A204.1 (cell line): Measurements from ENCODE around the gene AGAP1.
"Not testable (repeated sequence)": the region's sequence is repeated elsewhere in the genome, so short reads cannot be mapped to it uniquely, and the experiment has no call there.

ENCODE experiments used
- FAIRE-seq: peaks from 2 replicates; lab custom pipeline; 2012; peaks lifted over from hg19 to GRCh38; lab: Jason Lieb, UNC

AGAP1 gene

DNA sequence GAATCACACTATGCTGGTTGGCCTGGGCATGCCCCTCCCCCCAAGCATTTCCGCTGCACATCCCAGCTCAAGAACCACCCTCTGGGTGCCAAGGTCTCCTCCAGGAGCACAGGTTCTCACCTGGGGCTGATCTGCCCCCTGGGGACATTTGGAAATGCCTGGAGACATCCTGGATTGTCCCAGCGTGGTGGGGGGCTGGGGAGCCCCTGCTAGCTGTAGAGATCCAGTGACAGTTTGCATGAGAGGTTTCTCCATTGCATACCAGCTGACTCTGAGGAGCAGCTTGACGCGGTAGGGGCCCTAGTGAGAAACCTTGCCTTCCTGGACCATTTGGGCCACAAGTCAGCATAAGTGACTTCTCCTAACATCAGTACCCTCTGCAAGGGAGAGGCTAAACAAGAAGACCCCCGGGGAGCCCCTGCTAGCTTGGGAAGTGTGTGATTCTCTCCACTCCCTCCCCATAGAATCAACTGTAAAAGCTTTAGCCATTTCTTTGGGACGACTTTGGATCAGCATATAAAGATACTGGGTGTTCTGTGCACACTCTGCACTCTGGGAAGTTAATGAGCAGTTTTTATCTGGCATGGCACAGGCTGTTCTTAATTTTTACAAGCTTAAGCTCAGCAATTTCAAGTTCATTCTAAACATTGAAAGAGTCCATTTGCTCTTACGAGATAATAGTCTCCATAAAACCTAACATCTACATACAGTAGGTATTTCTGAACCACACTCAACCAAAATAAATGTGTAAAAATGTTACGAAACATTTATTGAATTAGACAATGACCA is 580.2 kb downstream of the AGAP1 start:
- no peak for FAIRE-seq

DNA sequence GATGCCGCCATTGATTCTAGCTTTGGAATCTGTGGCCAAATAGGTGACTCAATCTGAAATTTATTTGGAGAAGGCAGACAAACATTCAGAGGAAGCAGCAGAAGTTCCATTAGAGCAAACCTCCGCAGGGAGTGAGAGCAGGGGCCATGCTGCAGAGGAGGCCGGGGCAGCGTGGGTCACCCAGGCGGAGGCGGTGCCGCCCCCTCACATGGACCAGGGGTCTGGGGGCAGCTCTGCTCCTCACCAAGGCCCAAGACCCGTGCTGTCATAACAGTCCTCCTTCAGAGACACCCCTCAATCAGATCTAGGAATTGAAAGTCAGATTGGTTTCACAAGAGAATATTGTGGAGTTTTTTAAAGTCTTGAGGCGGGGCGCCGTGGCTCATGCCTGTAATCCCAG is 582.0 kb downstream of the AGAP1 start:
- FAIRE-seq = no peak

DNA sequence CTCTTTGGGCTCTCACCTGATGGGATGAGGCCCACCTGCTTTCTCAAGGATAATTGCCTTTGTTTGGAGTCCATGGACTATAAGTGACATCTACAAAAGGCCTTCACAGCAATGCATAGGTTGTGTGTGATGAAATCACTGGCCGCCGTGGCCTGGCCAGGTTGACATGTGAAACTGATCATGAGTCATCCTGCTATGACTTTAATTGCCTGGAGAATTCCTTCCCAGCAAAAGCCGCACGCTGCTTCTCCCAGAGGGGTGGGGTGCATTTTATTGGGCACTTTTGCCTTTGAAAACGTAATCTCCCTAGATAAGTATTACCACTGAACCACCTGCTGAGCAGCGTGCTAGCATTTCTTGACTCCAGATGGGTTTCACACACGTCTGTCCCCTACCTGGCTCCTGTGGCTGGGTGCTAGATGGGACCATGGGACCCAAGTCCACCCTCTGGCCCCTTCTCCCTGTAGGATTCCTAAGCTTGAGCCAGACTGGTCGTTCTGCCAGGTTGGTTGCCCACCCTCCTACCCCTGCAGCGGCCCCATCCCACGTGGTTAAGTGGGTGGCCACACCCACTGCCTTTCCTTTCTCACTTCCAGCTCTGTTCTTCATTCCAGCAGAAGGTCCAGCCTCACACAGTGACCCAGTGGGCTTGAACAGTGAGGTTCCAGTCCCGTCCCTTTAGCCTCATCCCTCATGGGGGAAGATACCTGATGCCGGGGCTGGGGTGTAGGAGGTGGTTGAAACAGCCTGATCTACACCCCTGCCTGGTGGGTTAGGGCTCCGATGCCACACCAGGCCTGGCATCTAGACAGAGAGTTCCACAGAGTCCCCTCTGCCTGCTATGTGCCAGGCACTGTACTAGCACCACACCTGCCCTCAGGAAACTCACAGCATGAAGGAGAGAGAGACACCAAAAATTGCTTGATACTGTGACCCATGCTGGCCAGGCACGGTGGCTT is 584.7 kb downstream of the AGAP1 start:
- no peak for FAIRE-seq

DNA sequence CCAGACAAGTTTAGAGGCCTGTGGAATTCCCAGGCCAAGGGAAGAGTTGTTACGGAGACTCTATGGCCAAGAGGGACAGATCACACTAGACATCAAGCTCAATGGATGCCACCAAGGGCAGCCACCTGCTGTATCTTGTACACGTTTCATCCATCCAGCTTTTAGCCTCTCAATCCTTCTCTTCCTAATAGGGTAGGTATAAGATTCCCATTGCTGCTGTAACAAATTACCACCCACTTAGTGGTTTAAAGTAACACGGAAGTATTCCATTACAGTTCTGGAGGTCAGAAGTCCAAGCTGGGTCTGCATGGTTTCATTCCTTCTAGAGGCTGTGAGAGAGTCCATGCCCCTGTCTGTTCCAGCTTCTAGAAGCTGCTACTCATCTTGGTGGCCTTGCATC is 586.6 kb downstream of the AGAP1 start:
- FAIRE-seq = no peak

DNA sequence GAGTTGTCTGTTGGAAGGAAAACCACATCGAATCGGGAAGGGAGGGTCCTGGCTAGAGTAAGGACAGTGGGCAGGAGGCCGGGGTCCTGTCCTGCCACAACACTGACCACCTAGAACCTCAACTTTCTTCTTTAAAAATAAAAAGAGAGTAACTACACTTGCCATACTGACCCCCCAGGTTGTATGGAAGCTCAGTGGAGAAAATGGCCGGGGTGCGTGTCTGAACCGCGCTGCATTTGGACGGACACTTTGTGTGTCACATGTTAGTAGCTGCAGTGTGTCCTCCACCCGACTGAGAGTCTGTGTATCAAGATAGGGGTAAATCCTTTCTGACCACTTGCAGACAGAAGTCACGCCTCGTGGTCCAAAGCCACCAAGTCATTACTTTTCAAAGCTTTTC is 587.3 kb downstream of the AGAP1 start:
- no peak for FAIRE-seq

DNA sequence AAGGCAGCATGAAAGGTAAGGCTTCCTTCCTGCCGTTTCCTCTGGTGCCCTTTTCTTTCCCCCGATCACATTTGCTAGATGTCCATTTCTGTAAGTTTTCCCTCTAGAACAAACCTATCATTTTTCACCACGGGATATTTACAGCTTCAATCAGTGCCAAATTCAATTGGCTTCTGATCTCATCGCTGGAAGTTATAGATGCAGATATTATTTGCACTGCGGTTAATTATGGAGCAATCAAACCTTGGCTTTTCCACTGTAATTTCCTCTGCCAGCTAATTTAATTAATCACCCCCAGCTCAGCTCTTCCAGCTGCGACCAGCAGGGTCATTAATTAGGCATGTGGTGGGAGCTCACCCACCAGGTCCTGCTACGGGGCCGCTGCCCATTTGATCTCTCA is 588.2 kb downstream of the AGAP1 start:
- no peak for FAIRE-seq

DNA sequence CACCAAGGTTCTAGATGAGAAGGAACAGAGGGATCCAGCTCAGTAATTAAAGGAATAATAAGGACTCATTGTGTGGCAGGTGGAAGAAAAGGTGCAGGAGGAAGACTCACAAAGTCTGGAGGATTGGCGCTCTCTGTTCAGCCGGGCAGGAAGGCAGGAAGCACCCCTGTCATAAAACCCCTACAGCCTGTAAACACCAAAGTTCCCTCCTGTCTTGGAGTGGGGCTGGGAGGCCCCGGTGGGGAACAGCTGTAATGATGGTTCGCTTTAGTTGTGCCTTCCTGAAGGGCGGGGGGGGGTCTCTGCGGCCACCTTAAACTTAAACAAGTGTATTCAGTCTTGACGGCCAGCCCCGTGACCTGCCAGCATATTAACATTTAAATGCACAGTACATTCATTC is 590.1 kb downstream of the AGAP1 start:
- FAIRE-seq = no peak

DNA sequence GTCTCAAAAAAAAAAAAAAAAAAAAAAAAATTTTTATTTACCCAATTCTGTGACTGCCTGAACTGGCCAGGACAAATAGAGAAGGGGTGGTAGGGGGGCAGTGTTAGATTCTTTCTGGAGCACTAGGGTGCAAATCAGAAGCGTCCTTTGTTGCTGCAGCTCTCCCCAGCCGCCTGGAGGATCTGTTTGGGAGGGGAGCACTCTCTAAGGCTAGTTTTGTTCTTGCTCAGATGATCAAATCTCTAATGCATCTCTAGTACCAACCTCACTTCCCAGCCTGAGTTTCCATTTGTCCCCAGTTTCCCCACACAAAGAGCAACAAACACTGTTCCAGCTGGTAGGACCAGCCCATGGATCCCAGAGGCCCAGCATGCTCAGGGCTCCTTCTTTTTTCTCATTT is 591.4 kb downstream of the AGAP1 start:
- no peak for FAIRE-seq

DNA sequence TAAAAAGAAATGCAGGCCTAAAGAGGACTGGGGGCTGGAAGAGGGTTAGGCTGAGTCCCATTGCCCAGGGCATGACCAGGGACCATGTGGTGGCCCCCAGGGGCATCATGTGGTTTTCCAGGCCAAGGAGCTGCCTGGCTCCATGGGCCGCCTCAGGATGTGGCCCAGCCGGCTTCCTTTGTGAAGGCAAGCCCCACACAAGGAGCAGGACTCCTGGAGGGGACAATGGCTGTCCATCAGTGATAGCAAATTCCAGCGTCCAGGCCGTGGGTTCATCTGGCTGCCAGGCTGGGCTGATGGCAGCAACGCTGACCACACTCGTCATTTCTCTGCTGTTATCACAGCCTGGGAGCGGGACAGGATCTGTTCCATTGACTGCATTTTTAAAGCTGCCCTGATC is 591.8 kb downstream of the AGAP1 start:
- FAIRE-seq = no peak

DNA sequence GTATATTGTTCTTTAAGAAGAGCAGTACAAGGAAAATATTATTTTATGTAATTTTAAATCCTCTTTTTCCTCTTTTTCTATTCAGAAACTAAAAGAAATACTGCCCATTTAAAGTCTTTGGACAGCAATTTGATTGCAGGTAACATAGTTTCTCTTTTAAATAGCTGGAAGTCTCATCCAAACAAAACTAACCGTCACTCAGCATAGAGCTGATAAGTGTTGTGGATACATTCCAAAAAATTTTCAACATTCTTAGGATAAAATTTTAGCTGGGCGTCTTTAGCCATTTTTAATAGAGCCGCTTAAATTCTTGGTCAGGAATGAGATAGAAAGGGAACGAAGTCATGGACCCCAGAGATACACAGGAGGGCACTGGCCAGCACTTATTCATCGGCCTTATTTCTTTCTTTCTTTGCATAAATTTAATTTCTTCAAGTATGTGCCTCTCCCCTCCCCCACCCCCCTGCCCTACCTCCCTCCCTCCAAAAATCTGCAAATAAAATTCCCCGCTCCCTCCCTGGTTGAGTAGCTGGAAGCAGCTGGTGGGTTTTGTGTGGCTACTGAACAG is 592.6 kb downstream of the AGAP1 start:
- FAIRE-seq = no peak

DNA sequence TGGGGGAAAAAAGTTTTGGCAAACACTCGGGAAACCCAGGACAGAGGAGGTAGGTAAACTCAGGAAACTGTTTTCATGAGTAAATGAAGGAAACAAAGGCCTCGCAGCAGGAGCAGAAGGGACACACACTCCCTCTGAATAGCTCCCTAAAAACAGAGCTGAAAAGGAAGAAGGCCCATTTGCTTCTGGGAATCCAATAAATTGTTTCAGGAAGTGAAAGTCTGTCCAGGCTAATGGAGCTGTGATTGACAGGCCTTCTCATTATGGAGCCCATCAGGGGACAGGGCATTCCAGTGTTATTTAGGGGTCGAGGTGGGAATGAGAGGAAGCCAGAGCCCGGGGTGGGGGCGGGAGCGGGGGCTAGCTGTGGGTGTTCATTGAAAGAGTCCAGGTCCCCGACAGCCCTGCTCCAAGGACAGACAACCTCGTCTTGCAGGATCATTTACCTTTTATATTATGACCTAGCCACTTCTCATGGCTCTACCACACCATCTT is 593.2 kb downstream of the AGAP1 start:
- FAIRE-seq = no peak

DNA sequence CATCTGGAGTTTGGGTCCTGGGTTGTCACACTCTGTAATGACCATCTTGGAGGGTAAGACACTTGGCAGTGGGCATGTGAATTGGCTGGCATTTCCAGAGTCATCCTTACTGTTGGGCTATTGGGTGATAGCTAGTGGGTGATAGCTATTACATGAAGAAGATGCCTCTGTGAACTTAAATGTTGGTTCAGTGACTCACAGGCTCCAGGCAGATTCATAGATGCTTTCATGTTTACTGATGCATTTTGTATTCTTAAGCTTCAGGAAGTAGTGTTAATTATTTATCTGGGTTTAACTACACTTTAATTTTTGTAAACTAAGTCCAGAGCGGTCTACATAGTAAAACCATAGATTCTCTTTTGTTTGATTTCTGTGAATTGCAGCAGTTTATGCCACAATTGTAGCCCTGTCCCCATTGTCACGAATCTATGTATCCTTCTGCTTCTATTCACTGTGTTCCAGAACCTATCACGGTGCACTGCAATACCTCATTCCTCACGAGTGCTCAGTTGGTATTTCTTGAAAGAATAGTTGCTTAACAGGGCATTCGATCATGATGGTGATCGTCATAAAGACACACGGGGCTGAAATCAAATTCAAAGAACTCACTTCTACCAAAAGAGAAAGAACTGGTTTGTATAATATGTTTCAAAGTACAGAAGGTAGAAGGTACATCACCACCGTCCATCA is 594.7 kb downstream of the AGAP1 start:
- FAIRE-seq = no peak

DNA sequence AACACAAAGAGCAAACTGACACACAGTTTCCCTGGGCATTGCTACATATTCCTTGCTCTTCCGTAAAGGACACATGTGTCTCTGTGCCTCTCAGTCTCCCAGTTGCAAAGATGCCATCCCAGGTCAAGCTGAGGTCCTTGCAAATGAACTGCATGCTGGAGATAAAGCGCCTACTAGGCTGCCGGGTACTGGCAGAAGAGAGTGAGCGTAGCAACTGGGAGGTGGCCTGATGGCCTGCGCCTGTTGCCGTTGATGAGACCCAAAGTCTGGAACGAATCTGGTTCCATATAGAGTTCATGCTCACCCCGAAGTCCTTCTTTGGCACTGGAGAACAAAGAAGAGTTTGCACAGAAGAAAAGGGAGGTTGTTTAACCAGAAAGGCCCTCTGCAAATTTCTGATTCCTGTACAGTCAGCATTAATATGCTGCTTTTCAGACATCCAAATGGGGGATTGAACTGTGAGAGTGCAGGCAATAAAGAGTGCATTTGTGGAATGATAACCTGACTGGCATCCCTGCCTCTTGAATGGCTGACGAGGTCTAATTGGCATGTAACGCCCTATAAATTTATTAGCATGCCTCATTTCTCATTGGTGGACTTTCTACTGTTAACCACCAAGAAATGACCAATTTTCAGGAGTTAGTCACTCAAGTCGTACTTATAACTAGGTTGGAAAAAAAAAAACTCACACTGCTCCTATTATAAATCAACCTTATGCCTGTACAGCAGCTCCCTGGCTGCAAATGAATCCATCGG is 595.6 kb downstream of the AGAP1 start:
- no peak for FAIRE-seq

DNA sequence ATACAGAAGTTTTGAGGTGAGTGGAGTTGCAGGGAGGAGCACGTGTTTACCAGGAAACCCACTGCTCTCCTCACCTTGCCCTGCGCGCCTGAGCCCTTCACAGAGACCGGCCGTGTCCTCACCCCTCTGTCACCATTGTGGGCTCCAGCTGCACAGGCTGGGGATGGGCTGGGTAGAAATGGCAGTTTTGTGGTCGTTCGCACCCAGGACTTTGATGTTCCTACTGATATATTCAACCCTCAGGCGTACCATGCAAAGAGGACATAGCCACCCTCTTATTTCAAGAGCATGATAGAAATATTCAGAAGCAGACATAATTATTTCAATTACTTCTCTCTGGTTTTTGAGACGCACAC is 596.2 kb downstream of the AGAP1 start:
- FAIRE-seq = no peak

DNA sequence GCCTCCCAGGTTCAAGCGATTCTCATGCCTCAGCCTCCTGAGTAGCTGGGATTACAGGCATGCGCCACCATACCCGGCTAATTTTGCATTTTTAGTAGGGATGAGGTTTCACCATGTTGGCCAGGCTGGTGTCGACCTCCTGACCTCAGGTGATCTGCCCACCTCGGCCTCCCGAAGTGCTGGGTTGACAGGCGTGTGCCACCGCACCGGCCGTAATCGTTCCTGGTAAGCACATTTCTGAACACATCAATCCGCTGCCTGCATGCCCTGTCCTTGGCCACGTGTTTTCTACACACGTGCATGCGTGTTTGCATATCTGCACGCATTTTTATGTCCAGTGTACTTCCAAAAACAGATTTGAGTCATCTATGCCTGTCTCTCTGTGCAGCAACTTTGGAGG is 597.0 kb downstream of the AGAP1 start:
- FAIRE-seq = not testable (repeated sequence)

DNA sequence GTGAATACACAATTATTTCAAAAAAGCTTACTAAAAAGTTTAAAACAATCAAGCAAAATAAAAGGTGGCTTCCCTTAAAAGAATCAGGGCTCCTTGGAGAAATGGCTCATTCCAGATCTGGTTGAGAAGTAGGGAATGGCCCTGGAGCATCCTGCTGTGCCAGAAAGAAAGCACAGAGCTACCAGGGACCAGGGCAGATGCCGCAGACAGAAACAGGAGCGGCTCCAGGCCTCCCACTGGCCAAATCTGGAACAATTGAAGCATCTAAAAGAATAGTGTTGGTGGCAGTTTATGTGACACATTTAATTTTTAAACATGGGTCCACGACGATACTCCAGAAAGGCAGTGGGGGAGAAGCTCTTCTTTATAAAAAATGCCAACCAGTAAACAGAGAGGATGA is 598.9 kb downstream of the AGAP1 start:
- no peak for FAIRE-seq

DNA sequence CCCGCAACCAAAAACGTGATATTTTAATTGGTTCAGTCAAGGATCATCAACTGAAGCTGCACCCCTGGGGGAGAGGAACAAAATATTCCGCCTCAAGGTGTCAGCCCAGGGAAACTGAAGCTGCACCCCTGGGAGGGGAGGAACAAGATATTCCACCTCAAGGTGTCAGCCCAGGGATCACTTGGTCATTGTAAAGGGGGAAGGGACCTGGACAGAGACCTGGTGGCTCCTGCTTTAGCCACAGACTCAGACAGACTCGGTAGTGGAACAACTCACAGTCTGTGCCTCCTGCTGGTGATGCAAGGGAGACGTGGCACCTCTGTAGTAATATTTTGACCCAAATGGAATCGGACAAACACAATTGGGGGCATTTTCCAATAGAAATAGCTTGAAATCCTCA is 599.3 kb downstream of the AGAP1 start:
- FAIRE-seq = no peak

DNA sequence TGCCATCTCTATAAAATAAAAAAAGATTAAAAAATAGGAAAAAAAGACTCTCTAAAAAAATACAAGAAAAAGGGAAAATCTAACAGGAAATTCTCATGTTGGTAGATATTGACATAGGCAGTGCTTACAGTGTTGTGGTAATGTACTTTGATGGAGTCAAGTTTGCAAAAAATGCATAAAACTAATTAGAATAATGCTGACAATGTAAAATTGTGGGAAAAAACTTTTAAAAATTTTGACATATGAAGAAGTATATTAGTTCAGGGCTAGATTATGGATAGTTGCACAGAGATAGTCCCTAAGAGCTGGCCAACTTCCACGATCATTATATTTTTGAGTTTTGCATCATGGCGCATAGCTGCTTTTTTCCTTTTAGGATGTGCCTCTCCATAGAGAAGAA is 601.7 kb downstream of the AGAP1 start:
- FAIRE-seq = no peak

DNA sequence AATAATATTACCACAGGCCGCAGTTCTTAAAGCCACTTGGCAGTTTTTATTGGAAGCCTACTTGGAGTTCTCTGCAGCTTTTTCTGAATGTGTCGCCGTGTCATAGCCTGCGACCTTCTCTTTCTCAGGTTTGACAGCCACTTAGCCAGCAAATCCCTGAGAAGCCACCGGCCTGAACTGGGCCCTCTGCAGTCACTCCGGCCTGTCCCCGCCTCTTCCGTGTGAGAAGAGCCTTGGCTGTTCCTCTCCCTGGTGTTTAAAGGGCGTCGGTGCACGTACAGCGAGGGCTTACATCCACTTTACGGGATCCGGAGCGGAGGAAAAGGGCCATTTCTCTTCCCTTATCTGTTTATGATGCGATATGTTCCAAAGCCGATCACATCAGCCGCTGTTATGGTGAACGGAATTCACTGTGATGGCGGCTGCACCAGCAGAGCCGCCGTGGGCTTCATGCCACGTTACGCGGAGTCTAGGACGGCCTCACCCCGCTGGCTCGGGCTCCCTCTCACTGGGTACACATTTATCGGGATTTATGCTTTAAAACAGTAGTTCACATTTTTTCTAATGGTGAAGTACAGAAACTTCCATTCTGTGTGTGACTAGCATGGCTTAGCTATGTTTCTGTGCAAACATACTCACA is 607.6 kb downstream of the AGAP1 start:
- FAIRE-seq = no peak

DNA sequence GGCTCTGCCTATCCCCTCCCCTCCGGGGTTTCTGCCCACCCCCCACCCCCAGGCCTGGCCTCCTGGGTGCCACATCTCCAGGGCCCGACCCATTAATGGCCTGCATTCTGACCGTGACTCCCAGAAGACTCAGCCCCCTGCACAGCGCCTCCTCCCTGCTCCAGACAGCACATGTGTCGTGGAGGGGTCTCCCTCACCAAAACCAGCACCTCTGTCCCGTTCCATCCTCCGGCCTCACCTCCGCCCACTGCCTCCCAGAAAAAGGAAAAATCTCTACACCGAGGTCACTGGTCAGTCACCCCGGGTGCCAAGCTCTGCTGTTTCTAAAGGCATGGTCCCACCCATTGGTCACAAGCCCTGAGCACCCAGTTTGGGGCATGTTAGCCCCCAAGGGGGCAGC is 609.1 kb downstream of the AGAP1 start:
- FAIRE-seq = no peak

DNA sequence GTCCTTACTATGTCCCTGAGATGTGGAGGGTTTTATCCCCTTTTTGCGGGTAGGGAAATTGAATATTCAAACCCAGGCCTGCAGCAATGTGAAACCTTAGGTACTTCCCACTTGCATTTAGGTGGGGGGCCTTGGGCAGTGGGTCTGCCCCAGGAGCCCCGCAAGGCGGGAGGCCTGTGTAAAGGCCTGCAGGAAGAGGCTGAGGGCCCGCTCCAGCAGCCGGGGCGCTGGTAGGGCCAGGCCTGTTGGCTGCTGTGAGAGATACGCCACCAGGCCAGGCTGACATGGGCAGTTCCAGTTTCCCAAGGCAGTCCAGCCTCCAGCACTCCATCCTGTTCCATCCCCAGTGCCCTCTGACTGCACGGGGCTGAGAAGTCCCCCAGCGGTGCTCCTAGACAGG is 610.1 kb downstream of the AGAP1 start:
- no peak for FAIRE-seq
